GM18505 (cell line): ENCODE measurements around the gene NKX2-3.

Source experiments
- ATAC-seq: cut with Tn5 transposase; IDR thresholded peaks from one replicate; pipeline ENCODE4 v1.9.1; 2021; ENCODE audit not compliant: unreplicated experiment
- POLR2A ChIP-seq: IDR thresholded peaks from 4 replicates; pipeline ENCODE4 v1.6.1; 2011; ENCODE audit warnings: borderline replicate concordance; ENCODE audit not compliant: insufficient read depth, insufficient read length; ENCODE audit errors: extremely low read depth

The NKX2-3 gene

DNA sequence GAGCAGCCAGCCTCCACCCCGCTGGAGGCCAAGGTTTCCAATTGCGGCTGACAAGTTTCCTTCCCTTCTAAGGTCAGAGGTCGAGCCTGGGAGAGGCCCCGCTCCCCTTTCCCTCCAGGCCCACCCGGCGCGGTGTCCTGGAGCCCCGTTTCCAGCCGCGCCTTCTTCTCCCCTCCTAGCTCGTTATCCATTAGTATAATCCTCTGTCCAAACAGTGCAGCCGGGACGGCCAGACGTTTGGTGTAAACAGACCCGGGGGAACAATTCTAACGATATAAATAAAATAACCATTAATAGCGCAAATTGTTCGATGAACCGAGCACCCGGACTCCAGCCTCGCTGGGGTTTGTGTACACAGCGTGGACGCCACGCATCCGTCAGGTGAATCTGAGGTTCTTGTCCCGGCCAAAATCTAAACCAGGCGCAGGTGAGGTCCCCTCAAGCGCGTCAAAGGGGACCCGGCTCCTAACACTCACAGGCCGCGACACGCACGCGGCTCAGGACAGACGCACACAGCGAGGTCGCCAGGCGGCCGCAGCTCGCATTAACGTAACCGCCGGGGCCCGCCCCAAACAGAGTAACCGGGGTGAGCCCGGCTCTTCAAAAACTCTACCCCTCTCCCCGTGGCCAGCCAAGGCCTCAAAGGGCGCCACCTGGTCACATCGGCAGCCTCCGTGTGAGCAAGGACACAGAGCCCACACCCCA is 10.8 kb upstream of the NKX2-3 start:
- no peak for TF ChIP-seq POLR2A
- no peak for ATAC-seq

DNA sequence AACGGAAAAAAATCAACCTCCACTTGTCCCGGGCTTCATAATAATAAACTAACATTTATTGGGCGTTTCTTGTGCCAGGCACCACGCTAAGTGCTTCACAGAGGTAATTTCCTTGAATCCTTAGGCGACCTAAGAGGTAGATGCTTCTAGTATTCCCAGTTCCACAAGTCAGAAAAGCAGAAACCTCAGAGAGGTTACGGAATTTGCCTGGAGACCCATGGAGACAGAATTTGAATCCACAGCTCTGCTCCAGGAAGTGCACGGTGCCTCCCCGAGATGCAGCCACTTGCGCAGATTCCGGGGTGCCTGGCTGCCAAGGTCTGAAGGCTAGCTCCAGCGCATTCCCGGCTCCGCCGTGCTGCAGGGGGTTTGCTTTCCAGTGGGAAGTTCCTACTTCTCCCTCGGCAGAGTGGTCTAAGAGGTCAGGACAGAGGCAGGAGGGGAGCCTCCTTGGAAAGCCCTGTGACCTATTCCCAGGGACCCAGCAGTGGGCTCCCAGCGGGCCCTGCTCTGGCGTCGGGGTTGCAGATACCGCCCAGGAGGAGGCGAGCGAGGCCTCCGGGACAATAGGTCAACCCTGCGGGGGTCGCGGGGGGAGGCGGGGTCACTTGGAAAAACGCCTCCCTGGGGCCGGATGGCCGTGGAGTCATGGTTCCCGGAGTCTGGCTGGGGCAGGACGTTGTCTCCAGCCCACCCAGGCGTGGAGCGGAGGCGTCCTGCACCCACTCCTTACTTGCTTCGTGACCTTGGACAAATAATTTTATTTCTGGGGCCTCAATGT is 10.1 kb upstream of the NKX2-3 start:
- TF ChIP-seq POLR2A, result no peak
- ATAC-seq, result no peak

DNA sequence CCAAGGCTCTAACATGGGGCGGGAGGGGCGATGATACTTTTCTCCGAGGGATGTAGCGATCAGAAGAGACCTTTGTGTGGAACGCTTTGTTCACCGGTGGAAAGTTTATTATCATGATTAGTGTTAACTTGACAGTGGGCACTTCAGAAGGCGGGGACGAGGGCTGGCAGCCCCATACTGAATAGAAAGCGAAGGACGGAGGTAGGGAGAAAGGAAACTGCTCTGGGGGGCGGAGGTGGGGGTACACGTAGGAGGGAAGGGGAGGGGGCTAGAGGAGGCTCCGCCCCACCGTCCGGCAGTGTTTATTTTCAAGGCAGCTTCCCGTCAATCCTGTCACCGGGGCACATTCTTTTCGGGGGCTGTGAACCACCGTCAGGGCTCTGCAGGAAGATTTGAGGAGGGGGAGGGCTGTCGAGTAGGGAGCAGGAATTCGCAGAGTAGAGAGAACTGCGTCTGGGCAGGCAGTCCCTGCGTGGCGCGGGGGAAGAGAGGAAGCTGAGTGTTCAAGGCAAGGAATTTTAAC is 9.4 kb upstream of the NKX2-3 start:
- TF ChIP-seq POLR2A, result no peak
- no peak for ATAC-seq

DNA sequence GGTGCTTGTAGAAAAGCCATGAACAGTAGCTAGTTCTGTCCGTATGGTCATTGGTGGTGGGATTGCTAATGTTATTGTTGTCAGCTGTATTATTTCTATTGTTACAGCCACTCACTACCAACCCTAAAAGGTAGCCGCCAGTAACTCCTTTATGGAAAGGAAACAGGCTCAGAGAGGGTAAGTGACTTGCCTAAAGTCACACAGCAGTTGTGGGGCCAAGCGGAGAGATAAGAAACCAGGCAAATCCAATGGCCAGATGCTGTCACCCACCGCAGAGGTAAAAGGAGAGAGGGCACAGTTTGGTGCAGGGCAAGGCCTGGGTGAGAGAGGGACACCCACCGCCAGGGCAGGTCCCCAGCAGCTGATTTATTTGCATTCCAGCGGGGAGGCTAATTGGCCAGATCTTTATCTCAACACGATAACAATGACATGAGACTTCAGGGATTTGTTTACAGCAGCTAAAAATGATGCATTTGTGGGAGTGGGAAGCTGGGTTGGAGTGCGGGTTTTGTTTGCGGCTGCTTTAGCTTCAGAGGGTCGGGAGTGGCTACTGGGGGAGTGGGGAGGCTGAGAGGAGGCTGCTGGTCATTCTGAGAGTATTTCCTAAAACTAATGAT is 8.6 kb upstream of the NKX2-3 start:
- ATAC-seq, result no peak

DNA sequence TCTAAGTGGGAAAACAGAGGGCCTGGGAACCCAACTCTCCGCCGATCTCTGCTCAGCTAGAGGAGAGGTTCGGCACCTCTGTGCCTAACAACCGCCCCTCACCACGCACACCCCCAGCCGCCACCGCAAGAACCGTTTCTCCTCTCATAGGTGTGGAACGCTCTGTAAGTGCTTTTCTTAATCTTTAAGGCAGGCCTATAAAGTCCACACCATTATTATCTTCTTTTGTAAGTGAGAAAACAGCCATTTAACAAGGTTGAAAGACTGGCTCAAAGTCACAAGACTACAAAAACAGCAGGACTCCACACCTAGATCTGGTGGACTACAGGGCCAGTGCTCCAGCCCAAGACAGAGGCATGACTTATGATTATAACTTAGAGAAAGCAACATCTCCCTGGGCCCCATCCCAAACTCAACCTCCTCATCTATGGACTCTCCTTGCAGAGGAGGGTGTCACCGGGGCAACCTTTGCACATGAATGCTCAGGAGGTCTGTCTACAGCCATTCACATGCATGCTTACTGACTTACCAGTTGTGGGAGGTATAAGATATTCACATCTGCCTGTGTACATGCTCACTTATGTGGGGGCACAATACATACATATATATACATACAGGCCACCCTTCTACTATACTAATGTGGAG is 7.9 kb upstream of the NKX2-3 start:
- ATAC-seq, result no peak
- TF ChIP-seq POLR2A, result no peak

More for the DNA sequence above, 8.6 kb upstream of the NKX2-3 start:
- TF ChIP-seq POLR2A, result no peak

DNA sequence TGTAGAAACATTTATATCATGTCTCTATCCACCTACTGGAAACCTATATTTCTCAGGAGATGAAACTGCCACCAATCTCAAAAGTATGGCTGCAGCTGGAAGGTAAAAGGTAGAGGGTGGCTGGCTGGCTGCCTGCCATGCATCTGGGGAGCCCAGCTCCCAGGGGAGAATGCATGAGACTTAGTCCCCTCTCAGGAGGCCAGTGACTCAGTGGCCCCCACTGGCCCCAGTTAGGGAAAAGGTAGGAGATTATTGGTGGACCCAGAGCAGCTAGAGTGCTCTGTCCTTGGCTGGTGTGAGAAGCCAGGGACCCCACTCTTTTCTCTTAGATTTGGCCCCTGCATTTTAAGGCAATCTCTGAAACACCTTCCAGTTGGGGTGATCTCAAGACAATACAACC is 6.8 kb upstream of the NKX2-3 start:
- no peak for TF ChIP-seq POLR2A
- no peak for ATAC-seq

DNA sequence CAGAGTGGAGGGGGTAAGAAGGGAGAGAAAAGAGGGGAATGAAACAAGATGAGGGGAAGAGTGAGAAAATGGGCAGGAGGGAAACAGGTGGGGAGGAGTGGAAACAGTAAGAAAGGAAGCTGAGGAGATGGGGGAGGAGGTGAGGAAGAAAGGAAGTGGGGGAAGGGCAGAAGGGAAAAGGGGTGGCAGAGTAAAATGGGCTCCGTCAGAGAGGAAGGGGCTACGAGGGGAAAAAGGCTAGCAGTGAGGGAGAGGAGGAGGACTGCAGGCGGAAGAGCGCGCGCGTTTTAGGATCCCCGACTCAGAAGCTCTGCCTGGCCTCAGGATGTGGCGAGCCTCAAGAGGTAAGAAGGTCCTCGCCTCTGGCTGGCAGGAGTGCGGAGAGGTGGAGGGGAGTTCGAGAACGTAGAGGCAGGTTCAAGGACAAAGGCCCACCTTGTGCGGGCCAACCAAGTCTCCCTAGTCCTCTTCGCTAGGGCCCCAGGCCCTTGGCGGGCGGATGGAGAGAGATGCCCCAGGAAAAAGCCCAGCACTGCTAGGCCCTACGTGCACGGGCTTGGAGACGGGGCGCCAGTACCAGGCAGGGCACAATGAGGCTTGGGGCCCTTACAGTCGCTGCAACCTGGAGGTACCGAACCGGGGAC is 5.8 kb upstream of the NKX2-3 start:
- TF ChIP-seq POLR2A, result no peak
- ATAC-seq, result no peak

DNA sequence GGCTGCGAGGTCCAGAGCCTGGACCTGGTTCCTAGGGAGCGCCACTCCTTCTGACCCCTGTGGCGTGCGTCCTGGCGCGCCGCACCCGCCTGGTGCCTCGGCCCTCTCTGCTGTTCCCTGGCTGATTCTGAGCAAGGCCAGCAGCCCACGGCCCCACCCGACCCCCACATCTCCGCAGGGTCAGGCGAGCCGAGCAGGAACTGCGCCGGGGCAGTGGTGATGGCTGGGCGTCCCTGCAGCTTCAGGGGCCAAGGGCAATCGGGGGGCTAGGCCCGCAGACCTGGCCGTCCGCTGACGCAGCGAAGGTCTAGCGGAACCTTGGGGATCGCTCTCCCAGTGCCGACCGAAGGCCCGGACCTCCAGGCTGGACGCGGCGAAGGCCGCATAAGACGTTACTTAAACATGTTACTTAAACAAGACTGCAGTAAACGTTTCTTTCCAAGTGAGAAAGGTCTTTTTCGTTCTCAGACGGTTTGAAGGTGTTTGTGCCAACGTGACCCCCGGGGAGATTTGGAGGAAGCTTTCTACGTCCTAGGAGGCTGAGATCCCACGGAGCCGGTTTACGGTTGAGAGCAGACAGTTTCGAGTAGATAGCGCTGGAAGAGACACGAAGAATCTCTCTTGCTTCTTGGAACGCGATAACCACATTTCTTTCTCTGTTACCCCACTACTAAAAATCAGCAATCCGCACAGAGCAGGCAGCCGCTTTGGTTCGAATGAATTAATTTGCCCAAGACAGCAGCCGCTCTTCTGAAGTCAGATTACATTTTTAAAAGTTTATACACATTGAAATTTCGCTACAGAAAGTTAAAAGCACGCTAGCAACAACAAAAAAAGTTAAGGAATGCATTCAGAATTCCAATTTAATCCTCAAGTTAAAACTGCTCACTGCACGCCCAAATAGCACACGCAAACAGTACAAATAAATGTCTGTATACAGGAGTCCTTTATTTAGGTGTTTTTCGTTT is 4.9 kb upstream of the NKX2-3 start:
- no peak for TF ChIP-seq POLR2A
- no peak for ATAC-seq

DNA sequence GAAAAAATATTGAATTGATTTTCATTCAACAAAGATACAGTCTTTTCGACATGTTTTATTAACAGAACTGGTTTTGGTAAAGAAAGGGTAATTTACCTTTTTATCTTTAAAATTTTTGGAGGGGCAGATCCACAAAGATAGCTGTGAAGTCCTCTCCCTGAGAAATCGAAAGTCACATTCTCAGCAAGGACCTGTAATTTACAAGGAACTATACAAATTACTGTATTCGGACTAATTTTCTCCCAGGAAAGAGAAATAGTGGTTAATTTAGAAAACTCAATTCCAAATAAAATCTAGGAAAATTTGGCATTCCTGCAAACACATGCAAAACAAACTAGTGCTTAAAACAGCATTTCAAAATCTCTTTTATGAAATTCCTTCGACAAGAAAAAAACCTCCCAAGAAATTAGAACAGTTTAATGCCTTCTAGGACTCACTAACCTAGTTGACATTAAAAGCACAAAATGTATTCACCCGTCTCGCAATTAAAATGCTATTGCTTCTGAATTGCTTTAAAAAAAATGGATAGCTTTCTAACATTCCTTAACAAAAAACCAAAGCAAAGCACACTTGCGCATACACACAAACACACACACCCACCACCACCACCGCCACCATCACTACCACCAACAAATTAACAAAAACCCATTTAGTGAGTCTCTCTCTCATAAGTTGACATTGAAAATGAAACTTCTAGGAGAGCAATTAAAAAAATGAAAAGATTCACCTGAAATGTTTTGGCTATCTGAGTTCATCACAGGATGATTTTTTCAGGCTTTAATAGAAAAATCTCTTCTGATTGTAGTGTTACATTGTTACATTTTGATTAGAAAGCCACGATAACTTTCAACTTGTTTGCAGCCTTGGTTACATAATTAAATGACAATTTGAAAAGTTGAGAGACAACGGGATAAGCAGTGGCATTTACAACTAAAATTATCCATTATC is 4.0 kb upstream of the NKX2-3 start:
- ATAC-seq, result no peak
- TF ChIP-seq POLR2A, result no peak

DNA sequence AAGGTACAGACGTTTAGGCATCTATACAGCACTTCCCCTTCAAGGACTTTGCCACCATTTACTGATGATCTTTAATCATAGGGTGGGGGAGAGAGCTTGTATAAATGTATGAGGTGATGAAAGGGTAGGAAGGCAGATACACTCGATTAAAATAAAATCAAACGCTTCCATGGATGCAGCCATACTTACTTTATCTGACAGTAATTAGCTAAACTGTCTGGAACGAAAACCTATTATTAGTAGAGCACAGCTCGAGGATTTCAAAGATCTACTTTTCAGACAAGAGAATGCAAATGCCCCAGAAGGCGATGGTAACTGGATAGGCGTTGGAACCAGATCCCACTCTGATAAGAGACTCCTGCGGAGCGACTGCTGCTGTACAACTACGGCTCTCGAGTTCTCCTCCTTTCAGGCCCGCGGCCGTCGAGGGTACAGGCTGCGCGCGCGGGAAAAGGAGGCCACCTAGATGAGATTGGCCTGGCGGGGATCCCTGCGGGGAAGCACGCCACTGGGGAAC is 3.1 kb upstream of the NKX2-3 start:
- TF ChIP-seq POLR2A, result no peak
- ATAC-seq, result no peak

DNA sequence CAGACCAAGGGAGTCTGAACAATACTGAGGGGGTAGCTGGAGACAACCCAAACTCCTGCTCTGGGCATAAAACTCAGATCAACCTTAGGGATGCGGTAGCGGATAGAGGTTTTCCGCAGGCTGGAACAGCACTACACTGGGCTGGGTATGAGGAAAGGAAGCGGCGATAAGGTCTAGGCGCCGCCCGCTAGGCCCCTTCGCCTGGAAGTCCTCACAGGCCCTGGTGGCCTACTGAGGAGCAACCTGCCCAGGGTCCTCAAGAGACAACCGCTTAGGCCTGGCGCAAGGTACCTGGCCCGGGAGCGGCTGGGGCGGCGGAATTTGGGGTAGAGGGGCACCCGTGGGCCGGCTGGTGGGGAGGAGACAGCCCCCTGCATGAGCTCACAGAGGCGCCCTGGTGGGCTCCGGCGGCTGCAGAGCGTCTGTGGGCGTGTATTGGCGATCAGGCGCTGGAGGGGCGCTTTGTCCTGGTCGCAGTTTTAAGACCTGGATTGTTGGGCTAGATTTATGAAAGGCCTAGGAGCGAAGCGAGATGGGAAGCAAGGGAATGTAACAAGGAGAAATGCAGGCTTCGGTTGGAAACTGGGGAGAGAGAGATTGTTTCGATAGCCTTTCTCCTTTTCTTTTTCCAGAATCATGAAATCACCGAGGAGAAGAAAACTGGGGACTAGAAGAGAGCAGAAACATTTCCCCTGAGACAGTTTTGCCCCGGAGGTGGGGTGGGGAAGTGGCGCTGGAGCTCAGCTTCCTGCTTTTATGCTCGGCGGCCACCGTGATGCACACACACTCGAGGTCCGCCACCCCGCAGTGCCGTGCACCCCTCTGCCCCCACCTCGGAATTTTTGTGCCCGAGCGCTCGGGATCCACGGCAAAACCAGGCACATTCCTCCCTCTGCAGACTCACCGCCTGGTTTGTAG is 2.4 kb upstream of the NKX2-3 start:
- no peak for ATAC-seq
- no peak for TF ChIP-seq POLR2A
